Measurements from ENCODE around the gene LHX3.

- TF ChIP-seq CTCF (IDR thresholded peaks at IDR 0.05 in 2 of 3, conservative IDR thresholded peaks at IDR 0.05 in 1 of 3; ENCODE audit: control insufficient read depth in 2 of 3, extremely low read depth in 1 of 3, insufficient read depth in 1 of 3, low read depth in 3 of 3, low read length in 3 of 3) (no peak), NBN (IDR thresholded peaks at IDR 0.05) (no peak), SUPT20H (IDR thresholded peaks at IDR 0.05; ENCODE audit: borderline replicate concordance, control insufficient read depth, low read depth, low read length) (no peak)
Measured at GRCh38 chr9:136179761-136180160, 25.2 kb downstream of the LHX3 start.

Data from GM12878 (cell line).